Esophagus muscularis mucosa (tissue), 4 donors: ENCODE results near the gene ENTR1. TPM values are rescaled to one million over a fixed set of nuclear protein-coding genes. Genes with fewer than 3 reads are reported as not detected.

Experiments
- DNase-seq: peaks from one replicate; pipeline ENCODE4 v3.0.0-alpha.2; 2017; ENCODE audit errors: extremely low spot score
- H3K27ac ChIP-seq, 4 donors: fragments of 200-600 bp; sonication (generic); replicated peaks in 1 of 4; 1 replicate in 3 of 4; 2 replicates in 1 of 4; pipeline ENCODE4 v1.5.1; 2016 to 2019; ENCODE audit warnings: mild to moderate bottlenecking in 1 of 4
- H3K27me3 ChIP-seq, 4 donors: fragments of 200-600 bp; sonication (generic); one replicate each; pipeline versions ENCODE4 v1.5.1 to v1.6.0; 2016 to 2019
- H3K36me3 ChIP-seq, 4 donors: fragments of 200-600 bp; sonication (generic); one replicate each; pipeline ENCODE4 v1.5.1; 2016 to 2019
- H3K4me1 ChIP-seq, 4 donors: fragments of 200-600 bp; sonication (generic); one replicate each; pipeline ENCODE4 v1.5.1; 2016 to 2019
- H3K4me3 ChIP-seq, 4 donors: fragments of 200-600 bp; sonication (generic); 1 replicate in 2 of 4; 2 replicates in 2 of 4; pipeline ENCODE4 v1.5.1; 2016 to 2019; ENCODE audit warnings: mild to moderate bottlenecking in 4 of 4, moderate library complexity in 1 of 4
- H3K9me3 ChIP-seq, 4 donors: fragments of 200-600 bp; sonication (generic); 1 replicate in 3 of 4; 2 replicates in 1 of 4; pipeline ENCODE4 v1.5.1; 2016 to 2019
- CTCF ChIP-seq, 3 experiments: fragments of 200-600 bp in 2 of 3; fragments of 450-650 bp in 1 of 3; sonication (generic) in 2 of 3; IDR thresholded peaks; one replicate each; pipeline ENCODE4 v1.5.1; 2017 to 2019; ENCODE audit warnings: antibody characterized with exemption in 3 of 3, mild to moderate bottlenecking in 2 of 3, moderate library complexity in 1 of 3
- EP300 ChIP-seq: sonication (generic); formaldehyde crosslinking; IDR thresholded peaks from one replicate; pipeline ENCODE4 v1.6.1; 2017; ENCODE audit warnings: antibody characterized with exemption
- POLR2A ChIP-seq: fragments of 450-650 bp; IDR thresholded peaks from one replicate; pipeline ENCODE4 v1.6.1; 2017; ENCODE audit warnings: antibody characterized with exemption, moderate library complexity, mild to moderate bottlenecking, low read depth
- POLR2AphosphoS5 ChIP-seq, 2 donors: sonication (generic); formaldehyde crosslinking; IDR thresholded peaks; one replicate each; pipeline ENCODE4 v1.6.1; 2017; ENCODE audit warnings: antibody characterized with exemption in 2 of 2
- WGBS: methylation state at CpG from one replicate; pipeline ENCODE4 v1.1.5; 2018; 5-methylcytosine and 5-hydroxymethylcytosine counted together
- intact Hi-C: fragments of 100-400 bp; cut with DNase I; formaldehyde crosslinking; loops from one replicate; pipeline ENCODE4 v1.15.1; 2023
- total RNA-seq, 4 donors: library from RNA; depleted of rRNA; stranded (reverse); fragments of >200 nt; gene quantifications; one replicate each; pipeline versions ENCODE4 v1.1.0 to v1.2.1, GENCODE V29; 2016

The ENTR1 gene
- total RNA-seq, 4 donors from 2014 or later, result 26.2 to 44.8 (median 37.6) TPM

GRCh38 chr9:136401173-136401922 is 9.1 kb downstream of the ENTR1 start:
- WGBS, result 85% methylated on average over 15 of the region's 18 CpGs

DNA sequence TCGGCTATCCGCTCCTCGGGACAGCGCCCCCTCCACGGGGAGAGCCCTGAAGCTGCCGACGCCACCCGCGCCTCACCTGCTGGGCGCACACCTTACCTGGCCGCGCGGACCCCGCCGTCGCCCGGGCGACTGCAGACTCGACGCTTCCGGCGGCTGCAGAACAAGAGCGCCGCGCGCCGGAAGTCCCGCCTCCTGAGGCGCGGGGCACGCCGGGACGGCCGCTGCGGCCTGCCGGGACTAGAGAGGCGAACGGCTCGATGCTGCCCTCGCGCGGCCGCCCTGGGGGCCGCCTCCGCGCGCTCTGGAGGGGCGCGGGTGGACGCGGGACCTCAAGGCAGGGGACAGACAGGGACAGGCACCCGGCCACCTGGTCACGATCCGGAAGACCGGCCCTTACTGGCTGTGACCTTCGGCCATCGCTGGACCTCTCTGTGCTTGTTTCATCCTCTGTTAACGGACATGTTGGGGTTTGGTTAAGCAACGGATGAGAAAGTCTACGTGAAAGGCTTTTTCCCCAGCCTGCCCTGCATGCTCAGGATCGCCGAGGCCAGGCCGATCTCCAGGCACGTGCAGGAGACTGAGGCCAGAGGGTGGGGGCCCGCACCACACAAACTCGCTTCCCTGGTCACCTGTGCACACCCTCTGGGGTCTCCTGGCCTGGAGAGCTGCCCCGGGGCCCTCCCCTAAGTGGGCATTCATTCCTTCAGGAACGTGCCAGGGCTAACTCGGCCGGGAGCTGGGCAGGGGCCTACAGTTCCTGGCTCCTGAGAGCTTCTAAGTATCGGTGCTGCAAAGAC is 10.2 kb downstream of the ENTR1 start, which contains the start of gene SNAPC4:
SNAPC4 (minus strand) TSS at position 133 of the 797 bp plus-strand sequence. CDS start 1,742 bp downstream, outside the sequence.
- Histone ChIP-seq H3K4me3 (peak within 1 kb of the TSS; percentile 80 to 100 (median 88)), H3K36me3 (peaks cover 21 to 65% (median 62%) of the 10 kb centered on the region in 4 donors), H3K27ac (peak within 1 kb of the TSS; percentile 50 to 74 (median 62)), H3K9me3 (no peaks in the 10 kb centered on the region), H3K27me3 (no peaks in the 10 kb centered on the region), H3K4me1 (peaks cover 18 to 25% (median 24%) of the 10 kb centered on the region in 4 donors)
- TF ChIP-seq POLR2AphosphoS5 (IDR thresholded peaks at IDR 0.05) (peak; percentile 75 to 80), CTCF (IDR thresholded peaks at IDR 0.05) (peak; percentile 98 to 99 (median 98)), POLR2A (no peak), EP300 (no peak)
- DNase-seq, result peak; percentile 93
- intact Hi-C loops, result no loop called here
- 7% methylated on average over 9 of the region's 71 CpGs for whole genome bisulfite sequencing

More at GRCh38 chr9:136401173-136401922, 9.1 kb downstream of the ENTR1 start:
- no peaks in the 10 kb centered on the region for H3K9me3 ChIP-seq
- peaks cover 21 to 65% (median 62%) of the 10 kb centered on the region in 4 donors for H3K36me3 ChIP-seq
- DNase-seq, result no peak
- no peaks in the 10 kb centered on the region for H3K27me3 ChIP-seq
- H3K27ac ChIP-seq, result no peak overlapping the region
- no peak for TF ChIP-seq POLR2A
- TF ChIP-seq POLR2AphosphoS5 (IDR thresholded peaks at IDR 0.05), result no peak
- no peak for TF ChIP-seq CTCF (IDR thresholded peaks at IDR 0.05)
- no peak for TF ChIP-seq EP300
- intact Hi-C loops, result no loop called here
- no peak overlapping the region for H3K4me3 ChIP-seq
- peaks cover 18 to 25% (median 24%) of the 10 kb centered on the region in 4 donors for H3K4me1 ChIP-seq

- Histone ChIP-seq H3K4me1 (peaks cover 18 to 25% (median 24%) of the 10 kb centered on the region in 4 donors), H3K36me3 (peaks cover 22 to 65% (median 62%) of the 10 kb centered on the region in 4 donors), H3K9me3 (no peaks in the 10 kb centered on the region), H3K4me3 (peak overlapping the region; percentile 80 to 100 (median 88)), H3K27me3 (no peaks in the 10 kb centered on the region), H3K27ac (peak overlapping the region; percentile 50 to 74 (median 62))
- intact Hi-C loops, result loop anchor here (5.0 kb wide), 1 partner anchor 62 kb away; no protein-coding TSS in a partner anchor
- no peak for DNase-seq
- no peak for TF ChIP-seq POLR2AphosphoS5 (IDR thresholded peaks at IDR 0.05)
- no peak for TF ChIP-seq CTCF (IDR thresholded peaks at IDR 0.05)
- WGBS, result 10% methylated on average over 8 of the region's 67 CpGs
Measured at GRCh38 chr9:136399176-136400037, 11.0 kb downstream of the ENTR1 start.

GRCh38 chr9:136398286-136398685 is 12.1 kb downstream of the ENTR1 start:
- no peaks in the 10 kb centered on the region for H3K9me3 ChIP-seq
- H3K27ac ChIP-seq, result no peak overlapping the region
- WGBS, result 91% methylated on average over 10 of the region's 12 CpGs
- no peaks in the 10 kb centered on the region for H3K27me3 ChIP-seq
- no peak overlapping the region for H3K4me3 ChIP-seq
- peaks cover 32 to 65% (median 62%) of the 10 kb centered on the region in 4 donors for H3K36me3 ChIP-seq
- peaks cover 18 to 25% (median 24%) of the 10 kb centered on the region in 4 donors for H3K4me1 ChIP-seq
- intact Hi-C loops, result loop anchor here (5.0 kb wide), 1 partner anchor 61 kb away; no protein-coding TSS in a partner anchor
- TF ChIP-seq POLR2AphosphoS5 (IDR thresholded peaks at IDR 0.05) (no peak), POLR2A (no peak), CTCF (IDR thresholded peaks at IDR 0.05) (no peak), EP300 (no peak)
- no peak for DNase-seq
